HG03565 (cell line): ENCODE results near the gene OAS2.

Source experiments
- ATAC-seq: cut with Tn5 transposase; IDR thresholded peaks from one replicate; pipeline ENCODE4 v1.9.1; 2021; ENCODE audit warnings: mild to moderate bottlenecking, moderate library complexity; ENCODE audit not compliant: unreplicated experiment

OAS2 gene

GRCh38 chr12:113056381-113056630, 78.0 kb downstream of the OAS2 start:
- no peak for ATAC-seq

- no peak for ATAC-seq
These were observed 78.5 kb downstream of the OAS2 start, which contains the start of gene DTX1 for GRCh38 chr12:113056631-113057488. TSS of gene DTX1 (plus strand) at chr12:113056730. CDS start at chr12:113058193, 1,463 bp downstream.

DNA sequence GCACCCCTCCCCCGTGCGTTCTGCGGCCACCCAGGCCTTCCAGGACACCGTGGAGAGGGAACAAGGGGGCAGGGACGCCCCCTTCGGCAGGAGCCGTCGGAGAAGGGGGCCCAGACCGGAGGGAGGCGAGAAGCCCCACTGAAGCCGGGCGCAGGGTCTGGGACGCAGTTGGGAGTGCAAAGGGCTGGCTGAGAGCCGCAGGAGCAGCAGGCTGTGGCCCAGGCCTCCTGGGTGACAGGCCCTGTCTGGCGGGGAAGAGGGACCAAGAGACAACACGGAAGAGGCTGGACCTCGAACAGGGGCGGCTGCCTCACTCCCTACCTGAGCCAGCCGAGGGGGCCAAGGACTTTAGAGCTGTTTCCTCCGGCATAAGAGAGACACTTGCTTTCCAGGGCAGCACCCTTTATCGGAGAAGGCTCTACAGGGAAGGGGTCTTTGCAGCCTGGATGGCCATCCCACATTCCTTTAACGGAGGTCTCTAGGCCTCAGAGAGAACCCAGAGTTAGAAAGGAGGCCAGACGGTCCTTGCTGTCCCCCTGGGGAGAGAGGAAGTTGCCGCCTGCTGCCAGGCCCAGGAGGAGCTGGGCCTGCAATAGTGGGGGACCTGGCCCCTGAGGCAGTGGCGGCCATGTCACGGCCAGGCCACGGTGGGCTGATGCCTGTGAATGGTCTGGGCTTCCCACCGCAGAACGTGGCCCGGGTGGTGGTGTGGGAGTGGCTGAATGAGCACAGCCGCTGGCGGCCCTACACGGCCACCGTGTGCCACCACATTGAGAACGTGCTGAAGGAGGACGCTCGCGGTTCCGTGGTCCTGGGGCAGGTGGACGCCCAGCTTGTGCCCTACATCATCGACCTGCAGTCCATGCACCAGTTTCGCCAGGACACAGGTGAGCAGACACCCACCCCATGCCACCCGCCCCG, 79.5 kb downstream of the OAS2 start:
- ATAC-seq = no peak

DNA sequence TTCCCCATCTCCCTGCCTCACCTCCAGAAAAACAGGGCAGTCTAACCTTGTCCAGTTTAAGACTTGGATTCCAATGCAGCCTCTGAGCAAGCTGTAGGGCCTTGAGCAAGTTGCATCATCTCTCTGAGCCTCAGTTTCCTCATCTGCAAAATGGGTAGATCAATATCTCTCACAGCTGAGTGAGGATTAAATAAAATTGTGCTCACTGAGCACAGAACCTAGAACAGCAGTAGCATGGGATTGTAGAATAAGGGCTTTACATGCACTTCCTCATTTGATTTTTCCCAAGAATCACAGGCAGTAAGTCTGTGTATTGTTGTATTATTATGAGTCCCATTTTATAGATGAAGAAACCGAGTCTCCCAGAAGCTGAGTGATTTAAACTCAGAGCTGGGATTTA, 80.2 kb downstream of the OAS2 start:
- ATAC-seq = no peak

GRCh38 chr12:113059071-113059595, 80.8 kb downstream of the OAS2 start:
- no peak for ATAC-seq

GRCh38 chr12:113060336-113060960, 82.1 kb downstream of the OAS2 start:
- no peak for ATAC-seq

DNA sequence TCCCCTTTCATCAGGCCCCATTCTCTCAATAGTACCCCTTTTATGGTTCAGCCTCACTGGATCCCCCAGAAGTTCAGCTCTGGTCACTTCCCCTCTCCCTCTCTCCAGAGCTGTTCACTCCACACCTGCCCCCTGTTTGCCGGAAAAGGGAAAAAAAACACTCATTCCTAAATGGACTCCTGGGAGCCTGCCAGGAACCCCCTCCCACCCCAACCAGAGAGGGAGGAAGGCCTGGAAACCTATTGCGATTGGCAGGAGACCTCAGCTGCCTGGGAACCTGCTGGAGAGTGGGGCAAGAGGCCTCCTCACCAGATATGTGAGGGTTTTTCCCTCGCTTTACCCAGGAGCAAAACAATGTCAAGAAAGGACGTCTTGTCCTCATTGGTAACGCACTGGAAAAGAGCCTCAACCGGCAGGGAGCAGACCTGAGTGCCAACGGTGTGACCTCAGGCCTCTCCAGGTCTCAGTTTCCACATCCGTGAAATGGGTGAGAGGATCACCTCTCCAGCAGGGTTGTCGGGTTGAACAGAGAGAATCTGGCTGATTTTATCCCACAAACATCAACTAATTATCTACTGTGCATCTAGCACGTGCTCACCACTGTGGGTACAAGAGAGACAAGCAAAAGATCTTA, 82.9 kb downstream of the OAS2 start:
- no peak for ATAC-seq
